ENCODE results near the gene CHRNA7.

The CHRNA7 gene

GRCh38 chr15:32029862-32030781, at the start of gene CHRNA7:
TSS of gene CHRNA7 (plus strand) at chr15:32030515. CDS start at chr15:32030595, 80 bp downstream.
- Mint-ChIP-seq H3K36me3 (ENCODE audit: low read depth) (no peaks in the 10 kb centered on the region), H3K27ac (no peak within 1 kb of the TSS), H3K9me3 (no peaks in the 10 kb centered on the region), H3K4me1 (peaks cover 38% of the 10 kb centered on the region), H3K27me3 (ENCODE audit: low read depth, poor library complexity) (peaks cover 33% of the 10 kb centered on the region), H3K4me3 (peak within 1 kb of the TSS; percentile 89)
- TF ChIP-seq, protein P1, sequence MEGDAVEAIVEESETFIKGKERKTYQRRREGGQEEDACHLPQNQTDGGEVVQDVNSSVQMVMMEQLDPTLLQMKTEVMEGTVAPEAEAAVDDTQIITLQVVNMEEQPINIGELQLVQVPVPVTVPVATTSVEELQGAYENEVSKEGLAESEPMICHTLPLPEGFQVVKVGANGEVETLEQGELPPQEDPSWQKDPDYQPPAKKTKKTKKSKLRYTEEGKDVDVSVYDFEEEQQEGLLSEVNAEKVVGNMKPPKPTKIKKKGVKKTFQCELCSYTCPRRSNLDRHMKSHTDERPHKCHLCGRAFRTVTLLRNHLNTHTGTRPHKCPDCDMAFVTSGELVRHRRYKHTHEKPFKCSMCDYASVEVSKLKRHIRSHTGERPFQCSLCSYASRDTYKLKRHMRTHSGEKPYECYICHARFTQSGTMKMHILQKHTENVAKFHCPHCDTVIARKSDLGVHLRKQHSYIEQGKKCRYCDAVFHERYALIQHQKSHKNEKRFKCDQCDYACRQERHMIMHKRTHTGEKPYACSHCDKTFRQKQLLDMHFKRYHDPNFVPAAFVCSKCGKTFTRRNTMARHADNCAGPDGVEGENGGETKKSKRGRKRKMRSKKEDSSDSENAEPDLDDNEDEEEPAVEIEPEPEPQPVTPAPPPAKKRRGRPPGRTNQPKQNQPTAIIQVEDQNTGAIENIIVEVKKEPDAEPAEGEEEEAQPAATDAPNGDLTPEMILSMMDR (IDR thresholded peaks at IDR 0.05) = no peak
- peak; percentile 81 for DNase-seq

DNA sequence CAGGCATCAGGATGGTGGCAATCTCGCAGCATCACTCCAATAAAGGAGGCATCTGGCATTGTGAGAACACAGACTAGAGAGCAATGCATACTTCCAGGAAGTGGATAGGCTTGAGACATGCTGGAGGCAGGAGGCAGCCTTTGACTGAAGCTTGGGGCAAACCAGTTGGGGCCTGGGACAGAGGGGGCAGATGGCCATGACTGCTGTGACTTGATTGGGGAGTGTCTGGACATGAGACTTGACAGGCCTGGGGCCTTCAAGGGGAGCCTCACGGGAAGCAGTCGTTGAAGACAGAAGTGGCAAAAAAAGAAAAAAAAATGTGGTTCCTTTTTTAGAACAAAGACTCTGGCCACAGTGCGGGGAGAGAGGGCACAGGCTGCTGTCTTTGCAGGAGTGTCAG, 44.7 kb upstream of the CHRNA7 start:
- TF ChIP-seq, protein P1 (IDR thresholded peaks at IDR 0.05) = no peak
- Mint-ChIP-seq H3K4me3 (peak overlapping the region; percentile 33), H3K9me3 (no peaks in the 10 kb centered on the region), H3K36me3 (ENCODE audit: low read depth) (no peaks in the 10 kb centered on the region), H3K27ac (no peak overlapping the region), H3K4me1 (peaks cover 28% of the 10 kb centered on the region), H3K27me3 (ENCODE audit: low read depth, poor library complexity) (peaks cover 8% of the 10 kb centered on the region)
- DNase-seq = no peak

DNA sequence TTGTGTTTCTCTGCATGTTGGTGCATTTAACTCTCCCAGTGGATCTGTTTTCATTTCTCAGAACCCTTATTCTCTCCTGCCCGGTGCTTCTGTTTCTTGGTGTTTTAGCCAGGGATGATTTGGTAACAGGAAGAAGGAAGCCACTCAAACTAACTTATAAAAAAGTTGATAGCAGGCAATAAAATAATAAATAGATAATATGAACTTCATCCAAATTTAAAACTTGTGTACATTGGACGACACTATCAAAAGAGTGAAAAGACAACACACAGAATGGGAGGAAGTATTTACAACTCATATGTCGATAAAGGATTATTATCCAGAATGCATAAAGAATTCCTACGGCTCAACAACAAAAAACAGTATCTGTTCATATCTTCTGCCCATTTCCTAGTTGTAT, 37.3 kb upstream of the CHRNA7 start:
- Mint-ChIP-seq H3K27me3 (ENCODE audit: low read depth, poor library complexity) (peaks cover 4% of the 10 kb centered on the region), H3K9me3 (no peaks in the 10 kb centered on the region), H3K4me3 (no peak overlapping the region), H3K27ac (no peak overlapping the region), H3K4me1 (no peaks in the 10 kb centered on the region), H3K36me3 (ENCODE audit: low read depth) (no peaks in the 10 kb centered on the region)
- DNase-seq = no peak
- TF ChIP-seq, protein P1 (IDR thresholded peaks at IDR 0.05) = no peak

- H3K27ac Mint-ChIP-seq = no peak overlapping the region
- peaks cover 2% of the 10 kb centered on the region for H3K27me3 Mint-ChIP-seq (ENCODE audit: low read depth, poor library complexity)
- no peaks in the 10 kb centered on the region for H3K9me3 Mint-ChIP-seq
- H3K4me1 Mint-ChIP-seq = no peaks in the 10 kb centered on the region
- no peaks in the 10 kb centered on the region for H3K36me3 Mint-ChIP-seq (ENCODE audit: low read depth)
- no peak overlapping the region for H3K4me3 Mint-ChIP-seq
- no peak for DNase-seq
- TF ChIP-seq, protein P1 (IDR thresholded peaks at IDR 0.05) = no peak
These were observed 32.6 kb upstream of the CHRNA7 start for GRCh38 chr15:31997711-31998110.

GRCh38 chr15:32003558-32003957, 26.8 kb upstream of the CHRNA7 start:
- H3K9me3 Mint-ChIP-seq = peaks cover 4% of the 10 kb centered on the region
- no peak overlapping the region for H3K4me3 Mint-ChIP-seq
- H3K36me3 Mint-ChIP-seq (ENCODE audit: low read depth) = no peaks in the 10 kb centered on the region
- H3K27me3 Mint-ChIP-seq (ENCODE audit: low read depth, poor library complexity) = peaks cover 5% of the 10 kb centered on the region
- TF ChIP-seq, protein P1 (IDR thresholded peaks at IDR 0.05) = no peak
- peaks cover 5% of the 10 kb centered on the region for H3K4me1 Mint-ChIP-seq
- no peak overlapping the region for H3K27ac Mint-ChIP-seq
- DNase-seq = no peak

- H3K4me1 Mint-ChIP-seq = peaks cover 5% of the 10 kb centered on the region
- no peak overlapping the region for H3K27ac Mint-ChIP-seq
- H3K27me3 Mint-ChIP-seq (ENCODE audit: low read depth, poor library complexity) = peaks cover 3% of the 10 kb centered on the region
- H3K4me3 Mint-ChIP-seq = no peak overlapping the region
- no peaks in the 10 kb centered on the region for H3K36me3 Mint-ChIP-seq (ENCODE audit: low read depth)
- H3K9me3 Mint-ChIP-seq = peaks cover 4% of the 10 kb centered on the region
- TF ChIP-seq, protein P1 (IDR thresholded peaks at IDR 0.05) = no peak
- DNase-seq = no peak
These were observed 26.1 kb upstream of the CHRNA7 start for GRCh38 chr15:32004249-32004648.

All from nephron progenitor cell (in vitro differentiated cells).